Lung (tissue), 12 donors: ENCODE results near the gene S100A14. TPM values are rescaled to one million over a fixed set of nuclear protein-coding genes. Genes with fewer than 3 reads are reported as not detected.

Experiments
- ATAC-seq: fragments of 200-7000 bp; cut with Tn5 transposase; one replicate; pipeline ENCODE4 v1.9.1; 2020; ENCODE audit warnings: moderate number of reproducible peaks; ENCODE audit not compliant: insufficient read depth, low FRiP score
- DNase-seq, 3 donors: peaks; one replicate each; pipeline ENCODE4 v3.0.0-alpha.2; 2013 to 2017
- H3K27ac ChIP-seq, 2 donors: one replicate each; pipeline ENCODE4 v1.5.1; 2013; ENCODE audit warnings: mild to moderate bottlenecking in 2 of 2, moderate library complexity in 2 of 2, control low read depth in 1 of 2, inconsistent platforms in 1 of 2, low read depth in 1 of 2, low read length in 1 of 2
- H3K27me3 ChIP-seq, 3 donors: one replicate each; pipeline ENCODE4 v1.5.1; 2013; ENCODE audit warnings: low read length in 2 of 3; ENCODE audit not compliant: control insufficient read depth in 3 of 3, insufficient read depth in 3 of 3
- H3K36me3 ChIP-seq, 4 donors: one replicate each; pipeline ENCODE4 v1.5.1; 2013; ENCODE audit warnings: low read length in 4 of 4, mild to moderate bottlenecking in 1 of 4, moderate library complexity in 1 of 4; ENCODE audit not compliant: control insufficient read depth in 4 of 4, insufficient read depth in 4 of 4
- H3K4me1 ChIP-seq, 5 donors: one replicate each; pipeline ENCODE4 v1.5.1; 2013; ENCODE audit warnings: low read length in 5 of 5, mild to moderate bottlenecking in 2 of 5, moderate library complexity in 1 of 5; ENCODE audit not compliant: control insufficient read depth in 5 of 5, insufficient read depth in 5 of 5
- H3K4me3 ChIP-seq: one replicate; pipeline ENCODE4 v1.5.1; 2013; ENCODE audit warnings: mild to moderate bottlenecking, control low read depth, moderate library complexity
- H3K9ac ChIP-seq, 2 donors: one replicate each; pipeline ENCODE4 v1.5.1; 2013; ENCODE audit warnings: low read length in 2 of 2, control low read depth in 1 of 2; ENCODE audit not compliant: insufficient read depth in 1 of 2
- H3K9me3 ChIP-seq, 4 donors: one replicate each; pipeline ENCODE4 v1.5.1; 2013; ENCODE audit warnings: low read length in 3 of 4, mild to moderate bottlenecking in 1 of 4, moderate library complexity in 1 of 4; ENCODE audit not compliant: control insufficient read depth in 4 of 4, insufficient read depth in 3 of 4
- WGBS, 2 donors: extraction: QIAGEN DNeasy Blood & Tissue Kit; methylation state at CpG; one replicate each; pipeline ENCODE4 v1.1.7; 2013; 5-methylcytosine and 5-hydroxymethylcytosine counted together
- polyA plus RNA-seq, 2 donors: library from polyadenylated mRNA; stranded (reverse); fragments of 200-250 nt; gene quantifications; one replicate each; pipeline ENCODE4 v1.2.1, GENCODE V29; 2013
- total RNA-seq, 2 donors: library from RNA; depleted of rRNA in 1 of 2; stranded (reverse); fragments of >200 nt in 1 of 2; gene quantifications; one replicate each; pipeline ENCODE4 v1.2.1, GENCODE V29; 2014 to 2021
- TF ChIP-seq, protein P1 (sequence below): IDR thresholded peaks from 2 replicates; pipeline ENCODE4 v1.5.1; 2012; ENCODE audit warnings: mild to moderate bottlenecking; ENCODE audit errors: control extremely low read depth, extremely low read depth
- donor health status: control.
- donor health status: control.
- donor health status: Bipolar disorder and iron deficiency.
- donor health status: healthy.
- donor health status: DM: yes; HTN: yes; CAD: no.

Gene S100A14
- total and polyA plus RNA-seq, 4 donors = 78.5 to 326 (median 154) TPM

DNA sequence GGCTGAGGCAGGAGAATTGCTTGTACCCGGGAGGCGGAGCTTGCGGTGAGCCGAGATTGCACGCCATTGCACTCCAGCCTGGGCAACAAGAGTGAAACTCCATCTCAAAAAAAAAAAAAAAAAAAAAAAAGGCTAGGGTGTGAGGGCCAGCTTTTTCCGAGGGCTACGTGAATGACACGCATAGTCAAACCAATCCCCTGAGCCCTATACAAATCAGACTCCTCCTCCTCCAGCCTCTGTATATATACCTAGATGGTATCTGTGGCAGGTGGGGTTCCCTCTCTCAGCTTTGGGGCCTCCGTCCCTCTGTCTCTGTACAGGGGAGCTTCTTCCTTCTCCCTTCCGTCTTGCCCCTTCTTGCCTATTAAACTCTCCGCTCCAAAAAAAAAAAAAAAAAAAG, 9.9 kb downstream of the S100A14 start:
- WGBS, 2 donors = 92 to 95% methylated on average over 11 of the region's 11 CpGs

DNA sequence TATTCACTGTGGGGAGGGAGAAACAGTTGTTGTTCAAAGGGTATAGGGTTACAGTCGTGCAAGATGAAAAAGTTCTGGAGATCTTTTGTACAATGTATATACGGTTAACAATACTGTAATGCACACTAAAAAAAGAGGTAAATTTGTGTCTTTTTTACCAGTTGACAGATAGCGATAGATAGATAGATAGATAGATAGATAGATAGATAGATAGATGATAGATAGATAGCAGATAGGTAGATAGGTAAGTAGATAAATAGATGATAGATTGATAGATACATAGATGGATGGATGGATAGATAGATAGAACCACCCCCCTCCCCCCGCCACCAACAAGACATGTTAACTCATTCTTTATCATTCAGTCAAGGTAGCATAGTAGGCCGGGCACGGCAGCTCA, 13.4 kb downstream of the S100A14 start:
- Histone ChIP-seq H3K9me3 (no peaks in the 10 kb centered on the region), H3K9ac (no peak overlapping the region), H3K4me1 (peaks cover 0 to 8% (median 3%) of the 10 kb centered on the region in 5 donors), H3K27ac (no peak overlapping the region), H3K27me3 (no peaks in the 10 kb centered on the region), H3K4me3 (no peak overlapping the region), H3K36me3 (peaks cover under 1 to 11% (median 5%) of the 10 kb centered on the region in 4 donors)
- DNase-seq (no peak), ATAC-seq (no peak)
- 94% methylated on average over 6 of the region's 6 CpGs for WGBS, 2 donors
- TF ChIP-seq, protein P1, sequence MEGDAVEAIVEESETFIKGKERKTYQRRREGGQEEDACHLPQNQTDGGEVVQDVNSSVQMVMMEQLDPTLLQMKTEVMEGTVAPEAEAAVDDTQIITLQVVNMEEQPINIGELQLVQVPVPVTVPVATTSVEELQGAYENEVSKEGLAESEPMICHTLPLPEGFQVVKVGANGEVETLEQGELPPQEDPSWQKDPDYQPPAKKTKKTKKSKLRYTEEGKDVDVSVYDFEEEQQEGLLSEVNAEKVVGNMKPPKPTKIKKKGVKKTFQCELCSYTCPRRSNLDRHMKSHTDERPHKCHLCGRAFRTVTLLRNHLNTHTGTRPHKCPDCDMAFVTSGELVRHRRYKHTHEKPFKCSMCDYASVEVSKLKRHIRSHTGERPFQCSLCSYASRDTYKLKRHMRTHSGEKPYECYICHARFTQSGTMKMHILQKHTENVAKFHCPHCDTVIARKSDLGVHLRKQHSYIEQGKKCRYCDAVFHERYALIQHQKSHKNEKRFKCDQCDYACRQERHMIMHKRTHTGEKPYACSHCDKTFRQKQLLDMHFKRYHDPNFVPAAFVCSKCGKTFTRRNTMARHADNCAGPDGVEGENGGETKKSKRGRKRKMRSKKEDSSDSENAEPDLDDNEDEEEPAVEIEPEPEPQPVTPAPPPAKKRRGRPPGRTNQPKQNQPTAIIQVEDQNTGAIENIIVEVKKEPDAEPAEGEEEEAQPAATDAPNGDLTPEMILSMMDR = no peak

More for the DNA sequence above, 9.9 kb downstream of the S100A14 start:
- no peaks in the 10 kb centered on the region for H3K9me3 ChIP-seq
- H3K27me3 ChIP-seq = no peaks in the 10 kb centered on the region
- no peak overlapping the region for H3K27ac ChIP-seq
- DNase-seq (no peak), ATAC-seq (no peak)
- H3K9ac ChIP-seq = no peak overlapping the region
- peaks cover 2 to 13% (median 5%) of the 10 kb centered on the region in 4 donors for H3K36me3 ChIP-seq
- H3K4me3 ChIP-seq = no peak overlapping the region
- TF ChIP-seq, protein P1 = no peak
- H3K4me1 ChIP-seq = peaks cover 6 to 30% (median 22%) of the 10 kb centered on the region in 5 donors

DNA sequence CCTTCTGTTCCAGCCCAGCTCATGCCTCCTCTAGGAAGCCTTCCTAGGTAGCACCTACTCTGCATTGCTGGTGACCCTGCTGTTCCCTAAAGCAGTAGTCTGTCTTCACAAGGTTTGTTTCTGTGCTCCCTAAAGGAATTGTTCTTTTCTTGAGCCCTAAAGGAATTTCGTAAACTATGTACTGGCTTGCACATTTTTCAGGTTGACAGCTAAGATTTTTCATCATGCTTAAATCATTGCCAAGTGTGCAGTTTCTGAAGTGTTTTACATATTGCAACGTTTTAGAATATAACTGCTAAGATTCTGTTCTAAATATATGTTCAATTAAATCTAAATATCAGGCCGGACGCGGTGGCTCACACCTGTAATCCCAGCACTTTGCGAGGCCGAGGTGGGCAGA, 16.3 kb downstream of the S100A14 start:
- H3K27me3 ChIP-seq = no peaks in the 10 kb centered on the region
- H3K9ac ChIP-seq = no peak overlapping the region
- peaks cover 0 to 8% (median 2%) of the 10 kb centered on the region in 5 donors for H3K4me1 ChIP-seq
- H3K27ac ChIP-seq = no peak overlapping the region
- H3K4me3 ChIP-seq = no peak overlapping the region
- no peak for ATAC-seq
- TF ChIP-seq, protein P1 = no peak
- H3K9me3 ChIP-seq = no peaks in the 10 kb centered on the region
- 85 to 87% methylated on average over 7 of the region's 7 CpGs for WGBS, 2 donors
- H3K36me3 ChIP-seq = no peaks in the 10 kb centered on the region
- DNase-seq = no peak
